Uterus (tissue), 2 donors: ENCODE data around the gene KLC1.

Experiments
- POLR2A ChIP-seq, 2 donors: fragments of 450-650 bp; IDR thresholded peaks; one replicate each; pipeline ENCODE4 v1.6.1; 2016; ENCODE audit warnings: antibody characterized with exemption in 2 of 2, mild to moderate bottlenecking in 1 of 2, moderate library complexity in 1 of 2
- TF ChIP-seq, protein P1 (sequence below), 4 experiments: fragments of 200-600 bp in 2 of 4; fragments of 450-650 bp in 2 of 4; sonication (generic) in 2 of 4; IDR thresholded peaks; one replicate each; pipeline ENCODE4 v1.5.1; 2016 to 2019; ENCODE audit warnings: antibody characterized with exemption in 4 of 4, mild to moderate bottlenecking in 2 of 4, moderate library complexity in 1 of 4

DNA sequence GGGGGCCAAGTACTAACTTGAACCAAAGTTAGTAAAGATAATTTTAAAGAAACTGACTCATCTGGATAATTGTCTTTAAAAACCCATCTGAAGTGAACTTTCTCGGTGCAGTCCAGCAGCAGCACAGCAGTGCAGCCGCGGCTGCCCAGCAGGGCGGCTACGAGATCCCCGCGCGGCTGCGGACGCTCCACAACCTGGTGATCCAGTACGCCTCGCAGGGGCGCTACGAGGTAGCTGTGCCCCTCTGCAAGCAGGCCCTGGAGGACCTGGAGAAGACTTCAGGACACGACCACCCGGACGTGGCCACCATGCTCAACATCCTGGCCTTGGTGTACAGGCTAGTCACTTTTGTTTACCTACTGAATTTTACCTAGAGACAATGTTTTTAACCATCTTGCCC lies 33.6 kb downstream of the KLC1 start:
- TF ChIP-seq, protein P1, sequence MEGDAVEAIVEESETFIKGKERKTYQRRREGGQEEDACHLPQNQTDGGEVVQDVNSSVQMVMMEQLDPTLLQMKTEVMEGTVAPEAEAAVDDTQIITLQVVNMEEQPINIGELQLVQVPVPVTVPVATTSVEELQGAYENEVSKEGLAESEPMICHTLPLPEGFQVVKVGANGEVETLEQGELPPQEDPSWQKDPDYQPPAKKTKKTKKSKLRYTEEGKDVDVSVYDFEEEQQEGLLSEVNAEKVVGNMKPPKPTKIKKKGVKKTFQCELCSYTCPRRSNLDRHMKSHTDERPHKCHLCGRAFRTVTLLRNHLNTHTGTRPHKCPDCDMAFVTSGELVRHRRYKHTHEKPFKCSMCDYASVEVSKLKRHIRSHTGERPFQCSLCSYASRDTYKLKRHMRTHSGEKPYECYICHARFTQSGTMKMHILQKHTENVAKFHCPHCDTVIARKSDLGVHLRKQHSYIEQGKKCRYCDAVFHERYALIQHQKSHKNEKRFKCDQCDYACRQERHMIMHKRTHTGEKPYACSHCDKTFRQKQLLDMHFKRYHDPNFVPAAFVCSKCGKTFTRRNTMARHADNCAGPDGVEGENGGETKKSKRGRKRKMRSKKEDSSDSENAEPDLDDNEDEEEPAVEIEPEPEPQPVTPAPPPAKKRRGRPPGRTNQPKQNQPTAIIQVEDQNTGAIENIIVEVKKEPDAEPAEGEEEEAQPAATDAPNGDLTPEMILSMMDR (IDR thresholded peaks at IDR 0.05), result no peak
- TF ChIP-seq POLR2A (IDR thresholded peaks at IDR 0.05), result no peak
